Cortex of kidney (tissue), 1 donor: ENCODE data around the gene EED.

Experiments
- DNase-seq: peaks from one replicate; lab custom pipeline; 2025; lab: John Stamatoyannopoulos, UW

EED gene

GRCh38 chr11:86244522-86245368 is at the start of gene EED:
EED (plus strand) TSS chr11:86244753; CDS start chr11:86245230, 477 bp downstream.
- DNase-seq, result peak; percentile 73

- no peak for DNase-seq
Observed at GRCh38 chr11:86194998-86195397, 49.6 kb upstream of the EED start.

DNA sequence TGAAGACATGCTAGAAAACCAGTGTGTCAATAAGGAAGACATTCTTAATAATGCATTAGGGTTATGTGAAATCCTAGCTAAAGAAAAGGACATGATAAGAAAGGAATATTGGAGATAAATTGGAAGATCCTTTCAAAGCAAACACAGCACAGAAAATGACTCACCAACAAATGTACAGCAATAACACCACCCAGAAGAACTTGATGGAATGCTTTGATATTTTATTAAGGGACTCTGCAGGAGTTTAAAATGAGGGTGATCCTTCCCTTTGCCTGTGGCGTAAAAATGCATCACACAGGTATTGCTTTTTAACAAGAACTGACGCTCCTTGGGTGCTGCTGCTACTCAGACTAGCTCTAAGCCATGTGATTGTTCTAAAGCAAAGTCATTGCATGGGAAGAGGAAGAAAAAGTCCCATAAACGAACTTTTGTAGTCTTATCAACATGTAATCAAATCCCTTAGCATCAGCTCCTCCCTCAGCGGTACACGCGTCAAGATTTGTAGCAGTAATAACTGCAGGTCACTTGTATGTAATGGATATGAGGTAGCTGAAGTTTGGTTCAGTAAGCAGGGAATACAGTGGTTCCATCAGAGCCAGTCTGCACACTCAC is 48.4 kb upstream of the EED start:
- DNase-seq, result no peak

DNA sequence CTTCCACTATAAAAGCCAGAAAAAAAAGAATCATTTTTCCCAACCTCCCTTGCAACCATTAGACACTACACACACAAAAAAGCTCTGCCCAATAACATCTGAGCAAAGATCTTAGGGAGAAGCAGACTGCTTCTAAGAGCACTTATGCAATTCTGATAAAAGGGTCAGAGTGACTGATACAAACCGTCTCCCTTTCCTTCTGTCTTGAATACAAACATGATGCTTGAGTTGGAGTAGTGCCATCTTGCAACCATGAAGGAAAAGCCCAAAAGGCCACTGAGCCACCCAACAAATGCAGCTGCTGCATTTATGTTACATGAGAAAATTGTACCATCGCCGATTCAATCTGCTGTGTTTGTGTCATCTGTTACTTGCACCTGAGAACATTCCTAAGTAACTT is 47.6 kb upstream of the EED start:
- no peak for DNase-seq

DNA sequence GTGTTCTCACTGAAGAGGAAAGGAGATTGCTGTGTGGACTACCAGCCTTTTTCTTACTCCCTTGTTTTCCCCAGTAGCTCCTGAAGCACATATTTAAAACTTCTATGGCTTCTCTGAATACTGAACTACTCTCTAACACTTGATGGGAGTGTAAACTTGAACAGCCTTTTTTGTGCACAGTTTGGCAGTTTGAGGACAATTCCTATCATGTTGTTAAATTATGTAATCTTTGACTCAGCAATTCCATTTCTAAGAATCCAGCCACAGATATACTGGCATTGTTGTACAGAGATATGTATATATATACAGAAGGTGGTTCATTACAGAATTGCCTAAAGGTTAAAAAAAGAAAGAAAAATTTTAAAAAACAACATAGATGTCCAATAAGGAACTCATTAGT is 47.1 kb upstream of the EED start:
- no peak for DNase-seq

GRCh38 chr11:86198139-86198538 is 46.4 kb upstream of the EED start:
- DNase-seq, result no peak

DNA sequence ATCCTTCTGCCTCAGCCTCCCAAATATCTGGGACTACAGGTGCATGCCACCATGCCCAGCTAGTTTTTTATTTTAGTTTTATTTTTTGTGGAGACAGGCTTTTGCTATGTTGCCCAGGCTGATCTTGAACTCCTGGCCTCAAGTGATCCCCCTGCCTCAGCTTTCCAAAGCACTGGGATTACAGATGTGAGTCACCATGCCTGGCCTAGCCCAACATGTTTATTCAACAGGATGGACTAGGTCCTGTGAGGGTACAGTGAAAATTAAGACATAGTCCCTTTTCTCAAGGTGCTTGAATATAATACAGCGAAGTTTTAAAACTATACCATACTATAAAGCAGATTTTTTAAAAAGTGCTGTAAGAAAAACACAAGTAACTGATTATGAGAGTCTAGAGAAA is 45.2 kb upstream of the EED start:
- DNase-seq, result no peak

DNA sequence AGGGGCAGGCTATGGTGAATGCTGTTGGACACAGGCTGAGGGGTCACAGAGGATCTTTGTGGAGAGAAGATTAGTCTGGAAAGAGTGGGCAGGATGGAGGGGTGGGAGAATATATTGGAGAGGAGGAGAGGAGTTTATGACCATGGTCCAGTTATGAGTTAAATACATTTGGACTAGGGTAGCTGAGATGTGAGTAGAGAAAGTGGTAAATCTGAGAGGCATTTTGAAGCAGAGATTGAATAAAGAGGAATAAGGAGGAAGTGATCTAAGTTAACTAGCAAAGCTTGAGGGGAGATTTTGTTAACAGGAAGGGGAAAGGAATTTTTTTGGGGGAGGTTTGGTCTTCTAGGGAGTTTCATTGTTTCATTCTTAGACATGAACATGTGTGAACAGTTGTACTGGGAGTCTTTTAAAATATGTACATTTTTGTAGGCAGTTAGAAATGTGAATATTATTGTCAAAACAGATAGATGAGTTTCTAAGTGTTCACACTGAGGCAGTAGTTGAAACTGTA is 43.1 kb upstream of the EED start:
- DNase-seq, result no peak

GRCh38 chr11:86202013-86202336 is 42.6 kb upstream of the EED start:
- no peak for DNase-seq

GRCh38 chr11:86204356-86204755 is 40.2 kb upstream of the EED start:
- DNase-seq, result no peak

DNA sequence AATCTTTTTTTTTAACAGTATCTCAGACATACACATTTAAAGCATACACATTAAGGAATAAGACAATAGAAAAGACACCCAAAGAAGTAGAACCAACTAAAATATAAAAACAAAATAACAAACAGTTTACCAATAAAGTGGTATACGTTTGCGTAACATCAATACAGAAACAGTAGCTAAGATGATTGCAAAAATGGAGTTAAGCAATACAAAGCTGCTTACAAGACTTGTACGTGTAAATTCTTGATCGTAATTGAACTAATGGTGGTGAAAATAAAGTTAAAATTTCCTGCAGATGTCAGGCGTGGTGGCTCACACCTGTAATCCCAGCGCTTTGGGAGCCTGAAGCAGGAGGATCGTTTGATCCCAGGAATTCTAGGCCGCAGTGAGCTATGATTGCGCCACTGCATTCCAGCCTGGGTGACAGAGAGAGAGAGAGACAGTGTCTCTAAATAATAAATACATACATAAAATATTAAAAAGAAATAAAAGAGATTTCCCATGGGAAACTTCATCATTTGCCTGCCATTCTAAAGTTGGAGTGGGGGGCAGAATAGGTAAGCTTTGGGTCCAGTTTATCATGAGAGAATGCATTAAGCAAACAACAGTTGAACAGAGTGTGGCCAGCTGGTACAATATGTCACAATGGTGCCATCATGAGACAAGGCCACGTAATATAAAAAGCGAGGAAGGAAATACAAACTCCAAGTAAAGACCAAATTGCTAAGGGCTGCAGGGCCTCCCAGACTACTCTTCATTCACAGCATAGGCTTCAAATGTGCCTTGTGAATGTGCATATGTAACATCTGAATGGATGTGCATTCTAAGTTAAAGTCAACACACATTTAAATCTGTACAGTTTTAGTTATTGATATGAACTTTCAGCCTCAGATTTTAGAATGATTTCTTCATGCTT is 38.9 kb upstream of the EED start:
- no peak for DNase-seq

DNA sequence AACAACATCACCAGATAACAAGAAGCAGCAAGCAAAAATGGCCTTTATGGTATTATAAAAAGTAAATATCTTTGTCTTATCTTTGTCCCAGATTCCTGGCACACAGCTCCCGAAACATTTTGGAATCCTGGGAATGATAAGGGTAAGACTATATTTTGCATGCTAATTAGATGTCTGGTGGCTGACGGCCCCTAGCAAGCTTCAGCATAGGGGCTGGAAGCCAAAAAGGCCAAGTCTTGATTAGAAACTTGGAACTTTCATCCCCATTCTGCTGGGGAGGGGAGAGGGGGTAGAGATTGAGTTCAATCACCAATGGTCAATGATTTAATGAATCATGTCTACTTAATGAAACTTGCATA is 38.2 kb upstream of the EED start:
- no peak for DNase-seq

GRCh38 chr11:86207413-86207812 is 37.1 kb upstream of the EED start:
- DNase-seq, result no peak

DNA sequence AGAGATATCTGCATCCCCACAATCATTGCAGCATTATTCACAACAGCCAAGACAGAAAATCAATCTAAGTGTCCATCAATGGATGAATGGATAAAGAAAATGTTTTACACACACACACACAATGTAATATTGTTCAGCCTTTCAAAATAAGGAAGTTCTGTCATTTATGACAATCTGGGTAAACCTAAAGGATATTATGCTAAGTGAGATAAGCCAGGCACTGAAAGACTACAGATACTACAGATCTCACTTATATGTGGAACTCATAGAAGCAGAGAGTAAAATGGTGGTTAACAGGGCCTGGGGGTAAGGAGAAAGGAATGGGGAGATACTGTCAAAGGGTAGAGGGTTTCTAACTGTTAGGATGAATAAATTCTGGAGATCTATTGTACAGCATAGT is 36.0 kb upstream of the EED start:
- no peak for DNase-seq

DNA sequence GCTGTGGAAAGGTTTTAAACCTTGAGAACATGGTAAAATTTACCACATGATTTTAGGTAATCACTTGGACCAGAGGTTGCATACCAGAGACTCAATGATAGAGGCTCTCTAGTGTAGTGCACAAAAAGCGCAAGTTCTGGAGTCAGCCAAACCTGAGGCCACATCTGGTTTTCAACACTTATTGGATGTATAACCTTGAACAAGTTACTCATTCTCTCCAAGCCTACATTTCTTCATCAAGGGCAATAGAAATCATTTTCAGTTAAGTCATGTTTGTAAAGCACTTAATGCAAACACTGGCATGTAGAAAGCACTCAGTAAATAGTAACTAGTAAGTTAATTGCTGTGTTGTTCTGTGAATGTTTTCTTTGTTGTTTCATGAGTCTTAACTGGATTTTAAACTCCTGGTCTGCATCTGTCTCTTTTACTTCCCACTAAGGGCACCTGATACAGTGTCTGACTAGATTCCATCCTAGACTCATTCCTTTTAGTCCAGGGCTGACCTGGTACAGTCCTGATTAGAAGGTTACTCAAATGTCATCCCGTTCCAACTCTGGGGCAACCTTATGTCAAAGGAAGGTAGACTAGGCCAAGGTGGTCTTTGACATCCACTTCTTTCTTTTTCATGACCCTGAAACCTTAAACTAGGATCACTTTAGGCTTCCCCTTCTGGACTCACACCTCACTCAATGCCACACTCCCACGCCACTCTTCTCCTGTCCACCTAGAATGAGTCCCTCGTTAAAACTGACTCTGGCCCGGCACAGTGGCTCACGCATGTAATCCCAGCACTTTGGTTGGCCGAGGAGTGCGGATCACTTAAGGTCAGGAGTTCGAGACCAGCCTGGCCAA is 34.5 kb upstream of the EED start:
- no peak for DNase-seq

- no peak for DNase-seq
Observed at GRCh38 chr11:86210898-86211297, 33.7 kb upstream of the EED start.

DNA sequence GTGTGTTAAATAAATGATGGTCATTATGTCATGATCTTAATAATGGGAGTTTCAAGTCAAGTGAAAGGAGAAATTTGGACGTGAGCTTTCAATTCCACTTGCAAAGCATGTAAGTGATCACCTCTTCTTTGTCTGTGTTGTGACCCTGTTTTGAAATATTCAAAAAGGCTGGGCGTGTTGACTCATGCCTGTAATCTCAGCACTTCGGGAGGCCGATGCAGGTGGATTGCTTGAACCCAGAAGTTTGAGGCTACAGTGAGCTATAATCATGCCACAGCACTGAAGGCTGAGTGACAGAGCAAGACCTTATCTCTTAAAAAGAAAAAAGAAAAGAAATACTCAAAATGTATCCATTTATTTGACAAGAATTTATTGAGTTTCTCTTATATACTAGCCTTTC is 32.9 kb upstream of the EED start:
- DNase-seq, result no peak

DNA sequence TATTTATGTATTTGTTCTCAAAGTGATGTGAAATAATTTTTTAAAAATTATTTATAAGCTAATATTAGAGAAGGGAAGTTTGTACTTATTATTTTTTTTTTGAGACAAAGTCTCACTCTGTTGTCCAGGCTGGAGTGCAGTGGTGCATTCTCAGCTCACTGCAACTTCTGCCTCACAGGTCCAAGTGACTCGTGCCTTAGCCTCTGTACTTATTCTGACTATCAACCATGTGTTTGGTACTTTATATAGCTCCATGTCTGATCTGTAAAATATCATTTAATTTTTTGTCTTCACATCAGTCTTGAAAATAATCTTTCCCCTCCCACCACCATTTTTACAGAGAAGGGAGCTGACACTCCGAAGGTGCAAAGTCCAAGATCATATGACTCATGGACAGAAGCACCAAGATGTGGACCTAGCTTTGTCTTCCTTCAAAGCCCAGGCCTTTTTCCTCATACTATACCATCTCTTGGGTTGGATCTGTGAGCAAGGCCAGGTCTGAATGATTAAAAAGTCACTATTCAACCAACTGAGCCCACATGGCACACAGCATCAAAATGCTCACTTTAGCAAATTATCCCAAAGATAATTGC is 32.4 kb upstream of the EED start:
- DNase-seq, result no peak

DNA sequence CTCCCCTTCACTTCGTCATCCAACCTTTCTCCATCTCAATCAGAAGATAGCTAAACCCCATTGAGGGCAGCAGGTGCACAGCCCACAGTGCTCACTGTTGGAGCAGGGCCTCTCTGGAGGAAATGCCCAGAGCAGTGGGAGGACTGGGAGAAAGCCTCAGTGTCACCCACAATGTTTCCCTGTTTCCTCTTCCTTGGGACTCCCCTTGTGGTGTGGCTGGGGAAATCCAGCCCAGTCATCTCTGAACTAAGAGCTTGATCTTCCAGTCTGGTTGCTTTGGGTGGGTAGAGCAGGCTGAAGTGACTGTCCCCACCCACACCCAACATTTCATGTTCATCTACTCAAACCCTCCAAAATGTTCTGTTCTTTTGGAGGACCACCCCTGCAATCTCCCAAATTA is 29.8 kb upstream of the EED start:
- DNase-seq, result no peak

- DNase-seq, result no peak
Observed at GRCh38 chr11:86218125-86219084, 26.1 kb upstream of the EED start.
